ENCODE data around the gene TMEM106B.

- no peak for TF ChIP-seq SIN3A (IDR thresholded peaks at IDR 0.05; ENCODE audit: borderline replicate concordance, insufficient read depth, low read length)
- TF ChIP-seq TAF1 (IDR thresholded peaks at IDR 0.05; ENCODE audit: borderline replicate concordance, insufficient read depth, low read length), result no peak
Measured at GRCh38 chr7:12256090-12256489, 45.0 kb downstream of the TMEM106B start.

Data from PFSK-1 (cell line).